Liver (tissue), 9 donors: ENCODE data around the gene IL4. TPM values are rescaled to one million over a fixed set of nuclear protein-coding genes. Genes with fewer than 3 reads are reported as not detected.

Source experiments
- DNase-seq: peaks from one replicate; pipeline ENCODE4 v3.0.0-alpha.2; 2017; ENCODE audit warnings: low spot score
- H3K27ac ChIP-seq, 2 donors: one replicate each; pipeline ENCODE4 v1.7.0; 2013; ENCODE audit warnings: inconsistent platforms in 2 of 2, low read length in 2 of 2, control low read depth in 1 of 2, low read depth in 1 of 2, mild to moderate bottlenecking in 1 of 2
- H3K27me3 ChIP-seq, 4 donors: one replicate each; pipeline versions ENCODE4 v1.6.1 to v1.7.0; 2013; ENCODE audit warnings: low read length in 3 of 4, inconsistent platforms in 1 of 4, mild to moderate bottlenecking in 1 of 4, moderate library complexity in 1 of 4; ENCODE audit not compliant: control insufficient read depth in 4 of 4, insufficient read depth in 4 of 4
- H3K36me3 ChIP-seq, 4 donors: one replicate each; pipeline versions ENCODE4 v1.6.1 to v1.7.0; 2013; ENCODE audit warnings: low read length in 3 of 4, mild to moderate bottlenecking in 3 of 4, low read depth in 1 of 4, moderate library complexity in 1 of 4; ENCODE audit not compliant: control insufficient read depth in 4 of 4, insufficient read depth in 3 of 4
- H3K4me1 ChIP-seq, 4 donors: one replicate each; pipeline versions ENCODE4 v1.6.1 to v1.7.0; 2013; ENCODE audit warnings: low read length in 3 of 4, mild to moderate bottlenecking in 3 of 4, moderate library complexity in 1 of 4; ENCODE audit not compliant: control insufficient read depth in 4 of 4, insufficient read depth in 4 of 4
- H3K4me3 ChIP-seq, 3 donors: one replicate each; pipeline versions ENCODE4 v1.6.1 to v1.7.0; 2013; ENCODE audit warnings: low read length in 3 of 3, control low read depth in 1 of 3, low read depth in 1 of 3, mild to moderate bottlenecking in 1 of 3
- H3K9ac ChIP-seq, 2 donors: one replicate each; pipeline ENCODE4 v1.7.0; 2013; ENCODE audit warnings: low read length in 2 of 2, mild to moderate bottlenecking in 2 of 2, moderate library complexity in 2 of 2, control low read depth in 1 of 2, low read depth in 1 of 2
- H3K9me3 ChIP-seq, 4 donors: one replicate each; pipeline versions ENCODE4 v1.6.1 to v1.7.0; 2013; ENCODE audit warnings: low read length in 3 of 4; ENCODE audit not compliant: control insufficient read depth in 4 of 4
- EGR1 ChIP-seq, 2 donors: IDR thresholded peaks; 2 replicates each; pipeline ENCODE4 v1.6.1; 2016 to 2018; ENCODE audit warnings: antibody characterized with exemption in 2 of 2, low read depth in 2 of 2
- FOXA1 ChIP-seq: IDR thresholded peaks from 2 replicates; pipeline ENCODE4 v1.6.1; 2016; ENCODE audit warnings: antibody characterized with exemption
- FOXA2 ChIP-seq: IDR thresholded peaks from 2 replicates; pipeline ENCODE4 v1.6.1; 2016; ENCODE audit warnings: antibody characterized with exemption
- GABPA ChIP-seq, 2 donors: IDR thresholded peaks in 1 of 2; conservative IDR thresholded peaks in 1 of 2; 2 replicates each; pipeline ENCODE4 v1.6.1; 2016; ENCODE audit warnings: antibody characterized with exemption in 2 of 2, mild to moderate bottlenecking in 1 of 2, moderate library complexity in 1 of 2
- HNF4A ChIP-seq, 2 donors: conservative IDR thresholded peaks; 2 replicates each; pipeline ENCODE4 v1.6.1; 2016; ENCODE audit warnings: antibody characterized with exemption in 2 of 2, mild to moderate bottlenecking in 2 of 2
- HNF4G ChIP-seq: IDR thresholded peaks from 2 replicates; pipeline ENCODE4 v1.6.1; 2016; ENCODE audit warnings: antibody characterized with exemption
- JUND ChIP-seq, 2 donors: IDR thresholded peaks; 2 replicates each; pipeline ENCODE4 v1.6.1; 2016; ENCODE audit warnings: antibody characterized with exemption in 2 of 2
- NR2F2 ChIP-seq: IDR thresholded peaks from 2 replicates; pipeline ENCODE4 v1.6.1; 2016; ENCODE audit warnings: antibody characterized with exemption
- RAD21 ChIP-seq, 2 donors: IDR thresholded peaks; 2 replicates each; pipeline ENCODE4 v1.6.1; 2016; ENCODE audit warnings: antibody characterized with exemption in 2 of 2, mild to moderate bottlenecking in 2 of 2
- RXRA ChIP-seq, 2 donors: IDR thresholded peaks; 2 replicates each; pipeline ENCODE4 v1.6.1; 2017 to 2018; ENCODE audit warnings: antibody characterized with exemption in 2 of 2, mild to moderate bottlenecking in 1 of 2
- SP1 ChIP-seq: IDR thresholded peaks from 2 replicates; pipeline ENCODE4 v1.6.1; 2018; ENCODE audit warnings: antibody characterized with exemption, mild to moderate bottlenecking
- TAF1 ChIP-seq: conservative IDR thresholded peaks from 2 replicates; pipeline ENCODE4 v1.6.1; 2016; ENCODE audit warnings: antibody characterized with exemption, mild to moderate bottlenecking
- WGBS: extraction: QIAGEN DNeasy Blood & Tissue Kit; methylation state at CpG from one replicate; pipeline ENCODE4 v1.1.7; 2013; 5-methylcytosine and 5-hydroxymethylcytosine counted together
- polyA plus RNA-seq, 2 donors: library from polyadenylated mRNA; stranded (reverse) in 1 of 2; unstranded in 1 of 2; fragments of 200-250 nt in 1 of 2; fragments of >200 nt in 1 of 2; fragmentation: Nextera tagmentation in 1 of 2; extraction: Ambion mirVana in 1 of 2; gene quantifications; one replicate each; pipeline versions ENCODE4 v1.2.1 to v1.2.3, GENCODE V29; 2013 to 2015
- total RNA-seq, 2 donors: library from RNA; depleted of rRNA; stranded (reverse); fragments of >200 nt; gene quantifications; one replicate each; pipeline ENCODE4 v1.2.3, GENCODE V29; 2014
- TF ChIP-seq, protein P1 (sequence below): IDR thresholded peaks from 2 replicates; pipeline ENCODE4 v1.6.1; 2016; ENCODE audit warnings: antibody characterized with exemption, mild to moderate bottlenecking
- TF ChIP-seq, protein P2 (sequence below): IDR thresholded peaks from 2 replicates; pipeline ENCODE4 v1.6.1; 2016; ENCODE audit warnings: antibody characterized with exemption
- TF ChIP-seq, protein P3 (sequence below): IDR thresholded peaks from 2 replicates; pipeline ENCODE4 v1.6.1; 2016; ENCODE audit warnings: antibody characterized with exemption
- TF ChIP-seq, protein P4 (sequence below): fragments of 150-350 bp; IDR thresholded peaks from 2 replicates; pipeline ENCODE4 v1.5.1; 2017; ENCODE audit warnings: improper control_type of control experiment, low read depth, low read length; ENCODE audit not compliant: missing input control
- donor health status: healthy.
- donor health status: healthy.
- donor health status: healthy.
- donor health status: healthy.
- donor health status: healthy.

The IL4 gene
- total RNA-seq (not detected), polyA plus RNA-seq (not detected)

DNA sequence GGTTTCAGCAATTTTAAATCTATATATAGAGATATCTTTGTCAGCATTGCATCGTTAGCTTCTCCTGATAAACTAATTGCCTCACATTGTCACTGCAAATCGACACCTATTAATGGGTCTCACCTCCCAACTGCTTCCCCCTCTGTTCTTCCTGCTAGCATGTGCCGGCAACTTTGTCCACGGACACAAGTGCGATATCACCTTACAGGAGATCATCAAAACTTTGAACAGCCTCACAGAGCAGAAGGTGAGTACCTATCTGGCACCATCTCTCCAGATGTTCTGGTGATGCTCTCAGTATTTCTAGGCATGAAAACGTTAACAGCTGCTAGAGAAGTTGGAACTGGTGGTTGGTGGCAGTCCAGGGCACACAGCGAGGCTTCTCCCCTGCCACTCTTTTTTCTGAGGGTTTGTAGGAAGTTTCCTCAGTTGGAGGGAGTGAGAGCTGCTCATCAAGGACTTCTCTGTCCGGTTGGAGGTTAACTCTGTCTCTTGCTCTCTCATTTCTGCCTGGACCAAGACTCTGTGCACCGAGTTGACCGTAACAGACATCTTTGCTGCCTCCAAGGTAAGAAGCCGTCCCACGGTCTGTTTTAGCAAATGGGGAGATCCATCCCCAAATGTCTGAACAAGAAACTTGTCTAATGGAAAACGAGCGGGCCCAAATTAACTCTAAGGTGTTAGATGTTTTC is at the start of gene IL4:
TSS of gene IL4 (plus strand) at position 51 of the 692 bp plus-strand sequence. CDS start at position 113, 62 bp downstream.
- Histone ChIP-seq H3K9me3 (no peaks in the 10 kb centered on the region), H3K27ac (no peak within 1 kb of the TSS), H3K4me3 (no peak within 1 kb of the TSS), H3K36me3 (no peaks in the 10 kb centered on the region), H3K27me3 (no peaks in the 10 kb centered on the region), H3K9ac (no peak within 1 kb of the TSS), H3K4me1 (no peaks in the 10 kb centered on the region)
- DNase-seq, result no peak
- WGBS, result 83% methylated on average over 14 of the region's 14 CpGs
- TF ChIP-seq RXRA (IDR thresholded peaks at IDR 0.05) (no peak), FOXA1 (no peak), JUND (IDR thresholded peaks at IDR 0.05) (no peak), NR2F2 (no peak), TAF1 (no peak), HNF4G (no peak), FOXA2 (no peak), GABPA (IDR thresholded peaks at IDR 0.05 in 1 of 2, conservative IDR thresholded peaks at IDR 0.05 in 1 of 2) (no peak), HNF4A (conservative IDR thresholded peaks at IDR 0.05) (no peak)
- TF ChIP-seq, protein P1, sequence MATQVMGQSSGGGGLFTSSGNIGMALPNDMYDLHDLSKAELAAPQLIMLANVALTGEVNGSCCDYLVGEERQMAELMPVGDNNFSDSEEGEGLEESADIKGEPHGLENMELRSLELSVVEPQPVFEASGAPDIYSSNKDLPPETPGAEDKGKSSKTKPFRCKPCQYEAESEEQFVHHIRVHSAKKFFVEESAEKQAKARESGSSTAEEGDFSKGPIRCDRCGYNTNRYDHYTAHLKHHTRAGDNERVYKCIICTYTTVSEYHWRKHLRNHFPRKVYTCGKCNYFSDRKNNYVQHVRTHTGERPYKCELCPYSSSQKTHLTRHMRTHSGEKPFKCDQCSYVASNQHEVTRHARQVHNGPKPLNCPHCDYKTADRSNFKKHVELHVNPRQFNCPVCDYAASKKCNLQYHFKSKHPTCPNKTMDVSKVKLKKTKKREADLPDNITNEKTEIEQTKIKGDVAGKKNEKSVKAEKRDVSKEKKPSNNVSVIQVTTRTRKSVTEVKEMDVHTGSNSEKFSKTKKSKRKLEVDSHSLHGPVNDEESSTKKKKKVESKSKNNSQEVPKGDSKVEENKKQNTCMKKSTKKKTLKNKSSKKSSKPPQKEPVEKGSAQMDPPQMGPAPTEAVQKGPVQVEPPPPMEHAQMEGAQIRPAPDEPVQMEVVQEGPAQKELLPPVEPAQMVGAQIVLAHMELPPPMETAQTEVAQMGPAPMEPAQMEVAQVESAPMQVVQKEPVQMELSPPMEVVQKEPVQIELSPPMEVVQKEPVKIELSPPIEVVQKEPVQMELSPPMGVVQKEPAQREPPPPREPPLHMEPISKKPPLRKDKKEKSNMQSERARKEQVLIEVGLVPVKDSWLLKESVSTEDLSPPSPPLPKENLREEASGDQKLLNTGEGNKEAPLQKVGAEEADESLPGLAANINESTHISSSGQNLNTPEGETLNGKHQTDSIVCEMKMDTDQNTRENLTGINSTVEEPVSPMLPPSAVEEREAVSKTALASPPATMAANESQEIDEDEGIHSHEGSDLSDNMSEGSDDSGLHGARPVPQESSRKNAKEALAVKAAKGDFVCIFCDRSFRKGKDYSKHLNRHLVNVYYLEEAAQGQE, result no peak
- TF ChIP-seq, protein P2, sequence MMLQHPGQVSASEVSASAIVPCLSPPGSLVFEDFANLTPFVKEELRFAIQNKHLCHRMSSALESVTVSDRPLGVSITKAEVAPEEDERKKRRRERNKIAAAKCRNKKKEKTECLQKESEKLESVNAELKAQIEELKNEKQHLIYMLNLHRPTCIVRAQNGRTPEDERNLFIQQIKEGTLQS, result no peak
- TF ChIP-seq, protein P3, sequence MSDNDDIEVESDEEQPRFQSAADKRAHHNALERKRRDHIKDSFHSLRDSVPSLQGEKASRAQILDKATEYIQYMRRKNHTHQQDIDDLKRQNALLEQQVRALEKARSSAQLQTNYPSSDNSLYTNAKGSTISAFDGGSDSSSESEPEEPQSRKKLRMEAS, result no peak
- TF ChIP-seq, protein P4, sequence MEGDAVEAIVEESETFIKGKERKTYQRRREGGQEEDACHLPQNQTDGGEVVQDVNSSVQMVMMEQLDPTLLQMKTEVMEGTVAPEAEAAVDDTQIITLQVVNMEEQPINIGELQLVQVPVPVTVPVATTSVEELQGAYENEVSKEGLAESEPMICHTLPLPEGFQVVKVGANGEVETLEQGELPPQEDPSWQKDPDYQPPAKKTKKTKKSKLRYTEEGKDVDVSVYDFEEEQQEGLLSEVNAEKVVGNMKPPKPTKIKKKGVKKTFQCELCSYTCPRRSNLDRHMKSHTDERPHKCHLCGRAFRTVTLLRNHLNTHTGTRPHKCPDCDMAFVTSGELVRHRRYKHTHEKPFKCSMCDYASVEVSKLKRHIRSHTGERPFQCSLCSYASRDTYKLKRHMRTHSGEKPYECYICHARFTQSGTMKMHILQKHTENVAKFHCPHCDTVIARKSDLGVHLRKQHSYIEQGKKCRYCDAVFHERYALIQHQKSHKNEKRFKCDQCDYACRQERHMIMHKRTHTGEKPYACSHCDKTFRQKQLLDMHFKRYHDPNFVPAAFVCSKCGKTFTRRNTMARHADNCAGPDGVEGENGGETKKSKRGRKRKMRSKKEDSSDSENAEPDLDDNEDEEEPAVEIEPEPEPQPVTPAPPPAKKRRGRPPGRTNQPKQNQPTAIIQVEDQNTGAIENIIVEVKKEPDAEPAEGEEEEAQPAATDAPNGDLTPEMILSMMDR, result no peak

DNA sequence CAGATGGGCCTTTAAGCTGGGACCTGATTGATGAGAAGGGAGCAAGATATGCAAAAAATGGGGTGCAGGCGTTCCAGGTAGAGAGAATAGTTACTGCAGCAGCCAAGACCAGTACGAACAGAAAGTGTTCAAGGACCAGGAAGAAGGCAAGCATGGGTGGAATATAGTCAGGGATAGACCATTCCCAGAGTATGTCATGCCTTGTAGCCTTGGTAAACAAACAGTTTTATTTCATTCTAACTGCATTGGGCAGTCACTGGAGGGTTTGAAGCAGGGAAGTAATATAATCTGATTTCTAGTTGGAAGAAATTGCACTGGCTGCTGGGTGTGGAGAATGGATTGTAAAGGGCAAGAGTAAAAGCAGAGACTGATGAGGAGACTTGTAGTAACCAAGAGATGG is 46.3 kb upstream of the IL4 start:
- 95% methylated on average over 2 of the region's 2 CpGs for WGBS
- DNase-seq, result no peak
- TF ChIP-seq, protein P2, result no peak
- no peak for TF ChIP-seq GABPA (IDR thresholded peaks at IDR 0.05 in 1 of 2, conservative IDR thresholded peaks at IDR 0.05 in 1 of 2)
- TF ChIP-seq HNF4G, result no peak
- no peak for TF ChIP-seq FOXA2
- no peak for TF ChIP-seq FOXA1
- TF ChIP-seq HNF4A (conservative IDR thresholded peaks at IDR 0.05), result no peak
- TF ChIP-seq, protein P1, result no peak
- TF ChIP-seq EGR1 (IDR thresholded peaks at IDR 0.05; ENCODE audit: low read depth in 2 of 2), result no peak
- no peak for TF ChIP-seq RAD21 (IDR thresholded peaks at IDR 0.05)
- TF ChIP-seq RXRA (IDR thresholded peaks at IDR 0.05), result no peak
- TF ChIP-seq, protein P3, result no peak
- no peak for TF ChIP-seq NR2F2
- TF ChIP-seq SP1, result no peak

More for the DNA sequence above, 46.3 kb upstream of the IL4 start:
- Histone ChIP-seq H3K9ac (no peak overlapping the region), H3K27ac (no peak overlapping the region), H3K4me1 (peaks cover 0 to 7% (median 1%) of the 10 kb centered on the region in 4 donors), H3K9me3 (no peaks in the 10 kb centered on the region), H3K27me3 (no peaks in the 10 kb centered on the region), H3K36me3 (peaks cover 0 to 17% (median 10%) of the 10 kb centered on the region in 4 donors), H3K4me3 (no peak overlapping the region)
